HL-60/S4 (cell line): ENCODE data around the gene RAD18.

Source experiments
- in situ Hi-C: fragments of 300-500 bp; cut with MboI; formaldehyde crosslinking; loops from 2 replicates; pipeline ENCODE4 v1.14.3; 2022; ENCODE audit warnings: low sequenced_read_pairs

The RAD18 gene

DNA sequence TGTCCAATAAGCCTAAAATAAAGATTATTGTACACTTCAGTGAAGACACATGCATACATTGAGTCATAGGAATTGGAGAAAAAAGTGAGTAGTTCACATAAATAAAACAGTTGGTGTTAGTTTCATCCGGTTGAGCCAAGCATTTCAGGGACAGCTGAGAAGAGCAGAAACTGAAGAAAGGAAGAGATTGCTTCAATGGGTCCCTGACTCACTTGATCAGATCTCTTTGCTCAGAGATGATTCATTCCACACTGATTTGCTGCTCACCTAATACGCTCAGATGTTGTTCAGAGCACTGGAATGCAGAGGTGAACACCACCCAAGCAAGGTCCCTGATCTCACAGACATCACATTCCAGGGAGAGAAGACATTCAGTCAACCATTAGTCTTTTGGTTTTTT is 93.7 kb downstream of the RAD18 start:
- in situ Hi-C loops: no loop called here

DNA sequence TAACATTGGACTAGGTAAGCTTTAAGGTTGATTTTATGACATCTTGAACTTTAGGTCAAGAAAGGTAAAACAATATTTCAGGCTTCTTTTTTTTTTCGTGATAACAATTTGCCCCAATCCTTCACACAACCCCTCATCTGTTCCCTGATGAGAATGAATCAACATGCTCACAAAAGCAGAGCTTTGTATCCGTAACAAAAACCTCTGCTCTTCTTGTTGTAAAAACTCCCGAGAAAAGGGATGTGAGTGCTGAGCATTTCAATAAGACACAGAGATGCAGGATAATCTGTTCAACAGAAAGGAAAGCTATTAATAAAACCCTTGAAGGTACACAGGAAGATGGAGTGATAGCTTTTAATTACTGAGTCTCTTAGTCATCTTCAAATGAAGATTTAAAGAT is 94.3 kb downstream of the RAD18 start:
- in situ Hi-C loops: no loop called here

DNA sequence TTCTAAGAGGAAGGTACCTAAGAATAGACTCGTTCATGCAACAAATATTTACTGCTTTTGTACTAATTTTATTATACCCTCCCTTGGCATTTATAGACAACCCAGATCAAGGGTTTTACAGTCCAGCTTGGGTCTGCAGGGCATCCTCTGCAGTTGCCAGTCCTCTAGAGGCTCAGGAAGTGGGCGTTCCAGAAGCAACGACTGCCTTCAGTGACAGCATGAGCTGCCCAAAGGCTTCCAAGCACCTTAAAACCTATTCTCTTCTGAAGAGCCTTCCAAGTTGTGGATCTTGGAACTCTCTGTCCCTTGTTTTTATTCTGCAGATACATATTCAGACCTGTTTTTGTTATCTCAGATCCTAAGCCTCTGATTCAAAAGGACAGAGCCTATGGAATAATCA is 95.6 kb downstream of the RAD18 start:
- in situ Hi-C loops: no loop called here

DNA sequence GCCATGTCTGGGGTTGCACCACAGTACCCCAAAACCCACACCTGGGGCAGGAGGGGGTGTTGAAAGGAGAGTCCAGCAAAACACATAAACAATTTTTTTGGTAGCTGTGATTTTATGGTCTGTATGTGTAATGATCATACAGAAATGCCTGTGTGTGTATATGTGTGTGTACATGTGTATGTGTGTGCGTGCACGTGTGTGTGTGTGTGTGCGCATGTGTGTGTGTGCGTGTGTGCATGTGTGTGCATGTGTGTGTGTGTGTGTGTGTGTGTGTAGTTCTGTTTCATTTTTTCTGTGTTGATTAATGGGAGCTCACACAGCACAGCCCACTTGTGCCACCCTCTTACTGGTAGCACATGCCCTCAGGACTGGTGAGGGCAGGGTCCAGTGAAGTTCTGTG is 97.6 kb downstream of the RAD18 start:
- in situ Hi-C loops: no loop called here

DNA sequence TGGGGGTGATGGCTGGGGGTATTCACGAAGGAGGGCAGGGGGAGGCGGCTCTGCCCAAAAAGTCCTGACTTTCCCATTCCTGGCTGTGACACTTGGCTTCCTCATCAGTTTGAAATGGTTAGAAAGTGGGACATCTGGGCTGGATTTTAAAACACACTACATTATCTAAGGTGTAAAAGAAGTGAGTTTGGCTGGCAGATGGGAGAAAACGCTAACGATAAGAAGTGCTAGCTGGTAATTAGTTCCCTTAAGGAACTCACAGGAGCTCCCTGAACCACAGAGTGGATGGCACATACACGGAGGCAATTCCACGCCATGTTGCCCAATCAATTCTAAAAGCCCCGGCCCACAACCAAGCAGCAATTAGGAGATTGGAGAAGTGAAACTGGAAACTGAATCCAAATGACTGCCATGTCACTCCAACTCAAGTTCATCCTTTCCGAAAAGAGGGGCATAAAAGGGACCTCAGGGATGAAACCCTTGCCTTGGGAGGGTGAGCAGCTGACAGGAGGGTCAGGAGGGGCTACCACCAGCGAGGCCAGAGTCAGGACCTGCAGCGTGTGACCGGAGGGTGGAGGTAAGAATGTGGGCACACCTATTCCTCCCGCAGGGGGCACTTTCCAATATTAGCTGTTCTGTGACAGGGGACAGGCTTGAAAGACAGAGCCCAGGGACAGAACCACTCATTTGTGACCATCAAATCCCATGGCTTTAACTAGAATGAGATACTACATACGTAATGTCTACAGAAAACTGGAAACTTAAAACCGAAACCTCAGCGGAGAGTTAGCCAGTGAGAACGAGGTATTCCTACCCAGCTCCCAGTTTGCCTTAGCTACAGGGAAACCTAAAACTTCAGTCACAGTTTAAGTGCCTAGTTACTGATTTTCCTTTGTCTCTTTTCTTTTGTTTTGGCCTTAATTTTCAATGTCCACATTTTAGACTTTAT is 98.6 kb downstream of the RAD18 start:
- in situ Hi-C loops: no loop called here

DNA sequence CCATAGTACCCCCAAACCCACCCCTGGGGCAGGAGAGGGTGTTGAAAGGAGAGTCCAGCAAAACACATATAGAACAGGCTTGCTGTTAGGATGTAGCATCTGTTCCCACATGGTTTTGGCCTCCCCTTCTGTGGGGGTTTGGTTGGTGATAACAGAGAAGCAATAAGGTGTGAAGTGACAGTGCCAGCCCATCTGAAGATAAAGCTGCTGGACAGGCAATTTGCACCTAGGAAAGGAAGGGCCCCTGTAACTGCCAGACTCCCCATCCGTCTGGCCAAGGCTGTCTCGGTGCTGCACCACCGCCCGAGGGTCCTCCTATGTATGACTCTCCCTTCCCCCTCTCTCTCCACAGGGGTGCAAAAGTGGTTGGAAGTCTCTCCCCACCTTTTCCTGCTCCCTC is 99.4 kb downstream of the RAD18 start:
- in situ Hi-C loops: no loop called here

DNA sequence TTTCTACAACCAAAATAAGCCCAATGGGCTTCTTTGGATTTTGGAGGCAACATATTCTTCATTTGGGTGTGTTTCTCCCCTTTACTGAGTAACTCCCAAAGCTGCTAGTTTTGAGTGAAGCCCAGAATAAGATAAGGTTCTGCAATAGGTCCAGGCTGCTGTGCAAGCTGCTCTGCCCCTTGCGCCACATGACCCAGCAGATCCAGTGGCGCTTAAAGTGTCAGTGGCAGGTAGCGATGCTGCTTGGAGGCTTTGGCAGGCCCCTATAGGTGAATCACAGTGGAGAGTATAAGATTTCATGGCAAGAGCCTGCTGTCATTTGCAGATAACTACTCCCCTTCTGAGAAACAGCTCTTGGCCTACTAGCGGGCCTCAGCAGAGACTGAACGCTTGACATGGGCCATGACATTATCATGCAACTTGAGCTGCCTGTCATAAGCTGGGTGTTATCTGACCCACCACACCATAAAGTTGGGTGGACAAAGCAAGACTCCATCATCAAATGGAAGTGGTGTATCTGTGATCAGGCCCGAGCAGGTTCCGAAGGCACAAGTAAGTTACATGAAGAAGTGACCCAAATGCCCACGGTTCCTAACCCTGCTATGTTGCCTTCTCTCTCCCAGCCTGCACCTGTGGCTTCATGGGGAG is 105.4 kb downstream of the RAD18 start:
- in situ Hi-C loops: no loop called here

DNA sequence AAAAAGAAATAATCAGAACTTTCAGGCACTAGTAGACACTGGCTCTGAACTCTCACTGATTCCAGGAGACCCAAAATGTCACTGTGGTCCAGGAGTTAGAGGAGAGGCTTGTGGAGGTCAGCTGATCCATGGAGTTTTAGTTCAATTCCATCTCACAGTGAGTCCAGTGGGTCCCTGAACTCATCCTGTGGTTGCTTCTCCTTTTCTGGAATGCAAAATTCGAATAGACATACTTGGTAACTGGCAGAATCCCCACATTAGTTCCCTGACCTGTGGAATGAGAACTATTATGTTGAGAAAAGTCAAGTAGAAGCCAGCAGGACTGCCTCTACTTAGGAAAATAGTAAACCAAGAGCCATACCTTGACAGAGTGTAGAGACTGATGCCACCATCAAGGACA is 106.6 kb downstream of the RAD18 start:
- in situ Hi-C loops: no loop called here

DNA sequence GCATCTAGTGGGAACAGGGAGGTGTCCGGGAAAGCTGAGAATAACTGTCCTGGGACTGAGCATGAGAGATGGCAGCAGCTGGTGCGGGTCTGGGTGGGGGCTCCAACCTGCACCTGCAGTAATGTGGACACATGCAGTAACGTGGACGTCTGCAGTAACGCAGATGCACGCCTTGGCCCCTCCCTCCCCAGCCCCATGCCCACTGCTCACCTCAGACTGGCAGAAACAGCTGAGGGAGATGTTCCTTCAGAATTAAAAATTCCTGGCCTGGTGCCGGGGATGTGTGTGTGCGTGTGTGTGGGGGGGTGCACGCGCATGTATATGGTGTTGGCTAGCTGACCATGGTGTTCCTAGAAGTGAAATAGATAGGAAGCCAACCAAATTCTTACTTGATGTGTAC is 107.2 kb downstream of the RAD18 start:
- in situ Hi-C loops: no loop called here

DNA sequence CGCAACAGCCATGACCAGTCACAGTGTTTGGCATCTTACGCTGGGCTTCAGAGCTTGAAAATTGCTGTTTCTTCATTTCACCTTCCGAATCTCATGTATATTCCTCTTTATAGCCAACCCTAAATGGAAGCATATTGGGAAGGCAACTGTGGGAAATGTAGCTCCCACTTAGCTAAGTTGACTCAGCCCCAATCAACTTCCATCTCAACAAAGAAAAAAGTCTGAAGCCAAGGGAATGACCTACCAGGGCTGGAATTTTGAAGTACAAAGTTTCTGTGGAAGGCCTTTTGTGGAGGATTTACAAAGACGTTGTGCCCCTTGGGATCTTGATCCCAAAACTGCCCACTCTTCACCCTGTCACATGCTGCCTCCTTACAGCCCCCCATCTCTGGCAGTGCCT is 108.6 kb downstream of the RAD18 start:
- in situ Hi-C loops: no loop called here

DNA sequence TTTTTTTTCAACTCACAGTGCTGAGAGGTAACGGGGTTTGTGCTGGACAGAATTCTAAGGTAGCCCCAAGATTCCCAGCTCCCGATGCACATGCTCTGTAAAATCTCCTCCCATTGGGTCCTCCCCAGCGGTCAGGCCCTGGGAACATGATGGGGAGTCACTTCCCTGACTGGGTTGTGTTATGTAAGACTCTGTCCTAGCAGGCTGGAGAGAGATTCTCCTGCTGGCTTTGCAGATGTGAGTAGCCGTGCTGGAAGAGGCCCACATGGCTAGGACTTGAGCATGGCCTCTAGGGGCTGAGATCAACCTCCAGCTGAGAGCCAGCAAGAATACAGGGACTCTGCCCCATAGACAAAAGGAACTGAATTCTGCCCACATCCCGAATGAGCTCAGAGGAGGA is 110.2 kb downstream of the RAD18 start:
- in situ Hi-C loops: no loop called here

DNA sequence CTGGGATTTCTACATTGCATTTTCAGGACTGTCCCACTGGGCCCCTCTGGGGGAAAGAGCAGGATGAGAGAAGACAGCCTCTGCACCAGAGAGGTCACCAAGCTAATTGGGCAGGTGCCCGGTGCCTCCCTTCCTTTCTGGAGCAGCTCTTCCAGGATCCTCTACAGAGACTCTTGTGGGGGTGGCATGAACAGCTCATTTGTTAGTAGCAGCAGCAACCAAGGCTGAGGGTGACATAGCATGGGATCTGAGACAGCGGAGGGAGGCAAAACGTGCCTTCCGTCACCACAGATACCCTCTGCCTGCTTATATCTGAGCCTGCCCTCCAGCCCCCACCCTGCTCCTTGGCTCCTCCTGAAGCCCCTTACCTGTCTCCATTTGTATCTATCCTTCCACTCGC is 110.8 kb downstream of the RAD18 start:
- in situ Hi-C loops: no loop called here

DNA sequence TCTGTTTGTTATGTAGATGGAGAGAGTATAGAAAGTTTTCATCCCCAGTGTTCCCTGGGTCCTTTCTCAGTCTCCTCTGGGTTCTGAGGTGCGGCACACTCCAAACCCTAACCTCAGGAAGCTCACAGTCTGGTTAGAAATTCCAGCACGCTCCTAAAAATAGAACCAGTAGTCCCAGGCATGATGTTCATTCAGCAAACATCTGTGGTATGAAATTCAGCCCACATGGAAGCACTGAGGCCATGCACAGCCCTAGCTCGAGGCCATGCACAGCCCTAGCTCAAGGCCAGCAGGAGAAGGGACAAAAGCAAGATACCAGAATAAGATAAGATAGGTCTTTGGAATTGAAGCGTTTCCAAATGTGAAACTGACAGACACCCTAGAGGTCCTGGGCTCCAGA is 111.6 kb downstream of the RAD18 start:
- in situ Hi-C loops: no loop called here

DNA sequence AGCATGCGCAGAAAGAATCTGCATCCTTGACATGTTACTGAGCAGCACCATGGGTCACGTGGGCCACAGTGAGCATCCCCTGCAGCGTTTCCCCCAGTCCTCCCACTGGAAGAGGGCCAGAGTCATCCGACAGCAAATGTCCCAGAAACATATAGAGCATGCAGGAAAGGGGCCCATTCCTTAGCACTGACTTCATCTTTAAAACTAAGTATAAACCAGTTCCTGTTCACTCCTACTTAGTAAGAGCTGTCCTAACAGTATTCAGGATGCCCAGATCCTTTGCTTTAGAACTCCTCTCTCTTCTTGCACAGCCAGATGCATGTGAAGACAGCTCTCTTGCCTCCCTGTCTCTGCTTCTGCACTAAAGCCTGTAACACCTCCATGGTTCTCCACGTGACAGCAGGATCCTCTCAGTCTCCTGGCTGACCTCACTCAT is 114.6 kb downstream of the RAD18 start:
- in situ Hi-C loops: no loop called here

DNA sequence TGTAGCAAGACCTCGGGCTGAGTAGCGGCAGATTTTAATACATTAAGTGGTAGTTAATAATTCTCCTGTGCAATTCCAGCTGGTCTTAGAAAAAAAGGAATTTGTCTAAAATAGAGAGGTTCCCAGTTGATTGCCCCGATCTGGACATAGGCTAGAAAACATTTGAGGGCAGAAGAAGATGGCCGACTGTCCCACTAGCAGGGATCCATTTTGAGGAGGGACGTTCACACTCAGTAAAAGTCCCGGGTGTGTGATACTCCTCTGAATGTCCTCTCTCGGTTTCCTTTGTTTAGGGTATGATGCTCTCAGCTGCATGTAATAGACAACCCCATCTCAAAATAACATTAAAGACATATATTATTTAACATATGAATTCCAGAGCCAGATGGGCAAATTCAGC is 116.0 kb downstream of the RAD18 start:
- in situ Hi-C loops: no loop called here

DNA sequence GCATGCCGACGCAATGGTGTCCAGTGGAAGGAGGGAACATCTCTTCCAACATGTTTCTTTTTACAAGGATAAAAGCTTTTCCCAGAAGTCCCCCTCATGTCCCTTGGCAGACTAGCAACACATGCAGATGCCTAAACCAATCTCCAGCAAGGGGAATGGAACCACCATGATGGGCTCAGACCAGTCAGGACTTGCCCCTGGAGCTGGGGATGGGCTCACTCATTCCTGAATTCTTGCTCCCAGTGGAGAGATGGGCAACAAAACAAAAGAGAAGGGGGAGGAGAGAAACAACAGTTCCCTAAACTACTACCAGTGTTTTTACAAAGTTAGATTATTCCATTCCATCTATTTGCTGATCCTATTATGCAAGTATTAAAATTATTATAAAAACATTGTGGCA is 117.1 kb downstream of the RAD18 start:
- in situ Hi-C loops: no loop called here

DNA sequence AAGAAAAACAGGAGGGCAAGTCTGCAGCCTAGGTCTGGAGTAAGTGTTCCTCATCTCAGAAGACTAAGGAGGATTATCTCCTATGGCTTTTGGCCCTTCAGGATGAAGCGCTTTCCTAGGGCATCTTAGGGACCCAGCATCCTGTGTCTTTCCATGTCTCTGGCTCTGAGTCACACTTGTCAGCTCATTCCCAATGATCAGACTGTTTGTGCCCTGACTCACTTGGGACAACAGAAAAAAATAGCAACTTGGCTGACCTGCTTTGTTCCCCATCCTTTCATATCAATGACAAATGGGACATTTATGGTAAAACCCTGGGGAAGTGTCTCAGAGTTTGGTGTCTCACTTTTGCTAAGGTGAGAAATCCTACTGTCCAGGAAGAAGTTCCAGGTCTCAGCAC is 117.6 kb downstream of the RAD18 start:
- in situ Hi-C loops: no loop called here

DNA sequence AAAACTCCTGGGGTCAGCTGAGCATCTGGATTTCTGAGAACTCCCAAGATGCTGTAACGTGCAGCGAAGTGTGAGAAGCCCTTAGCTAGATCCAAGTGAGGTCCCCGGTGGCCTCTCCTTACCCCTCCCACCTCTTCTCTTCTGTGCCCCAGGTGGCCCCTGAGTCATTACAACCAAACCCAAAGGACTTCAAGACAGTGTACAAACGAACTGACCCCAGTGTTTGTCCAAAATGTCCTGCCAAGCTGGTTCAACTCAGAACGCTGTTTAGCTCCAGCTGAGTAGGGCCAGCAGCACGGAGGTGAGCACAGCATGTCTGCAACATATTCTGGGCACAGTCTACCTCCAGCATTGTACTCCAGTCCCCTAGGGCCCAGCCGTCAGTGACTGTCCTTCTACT is 119.9 kb downstream of the RAD18 start:
- in situ Hi-C loops: no loop called here

DNA sequence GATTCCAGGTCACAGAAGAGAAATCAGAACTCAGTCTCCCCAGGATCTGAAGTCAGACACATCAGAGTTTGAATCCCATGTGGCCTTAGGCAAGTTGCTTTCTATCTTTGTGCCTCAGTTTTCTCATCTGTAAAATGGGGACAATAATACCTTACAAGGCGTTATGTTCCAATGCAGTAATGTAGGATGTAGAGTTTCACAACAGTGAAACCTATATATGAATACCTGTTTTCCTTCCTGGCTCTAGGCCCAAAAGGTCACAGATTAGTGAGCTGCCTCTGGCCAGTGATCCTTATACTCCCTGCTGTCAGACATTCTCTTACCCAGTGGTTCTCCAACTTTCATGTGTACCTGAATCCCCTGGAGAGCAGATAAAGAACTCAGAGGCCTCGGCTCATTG is 121.0 kb downstream of the RAD18 start:
- in situ Hi-C loops: no loop called here

DNA sequence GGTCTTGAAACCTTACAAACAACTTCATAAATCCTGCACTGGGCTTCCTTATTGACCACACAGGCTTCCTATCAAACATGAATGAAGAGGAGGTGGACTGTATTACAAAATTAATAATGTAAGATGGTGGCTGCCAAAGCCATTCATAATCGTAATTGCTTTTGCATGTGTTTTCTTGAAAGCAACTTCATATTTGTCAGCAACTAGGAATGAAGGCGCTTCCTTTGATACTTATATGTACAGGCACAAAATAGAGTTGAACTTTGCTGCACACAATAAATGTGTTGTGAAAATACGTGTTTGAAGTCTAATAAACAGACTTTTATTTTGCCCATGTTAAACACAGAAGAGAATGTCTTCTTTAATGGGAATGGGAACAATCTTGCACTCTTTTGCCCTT is 121.8 kb downstream of the RAD18 start:
- in situ Hi-C loops: no loop called here

DNA sequence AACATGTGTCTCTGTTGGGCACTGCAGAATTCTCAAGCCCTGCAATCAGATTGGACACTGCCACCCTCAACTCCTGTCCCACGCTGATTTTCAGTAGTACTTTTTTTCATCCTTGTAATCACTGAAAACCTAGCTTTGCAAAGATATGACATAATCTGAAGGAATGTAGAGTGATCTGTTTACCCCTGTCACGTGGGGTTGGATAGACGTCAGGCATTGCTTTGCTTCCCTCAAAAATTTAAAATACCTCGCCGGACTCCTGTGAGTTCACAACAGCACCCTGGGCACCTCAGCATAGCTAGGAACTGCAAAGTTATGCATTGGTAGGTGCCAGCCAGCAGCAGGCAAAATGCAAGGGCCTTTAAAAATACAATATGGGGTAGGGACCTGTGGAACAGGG is 122.7 kb downstream of the RAD18 start:
- in situ Hi-C loops: no loop called here

DNA sequence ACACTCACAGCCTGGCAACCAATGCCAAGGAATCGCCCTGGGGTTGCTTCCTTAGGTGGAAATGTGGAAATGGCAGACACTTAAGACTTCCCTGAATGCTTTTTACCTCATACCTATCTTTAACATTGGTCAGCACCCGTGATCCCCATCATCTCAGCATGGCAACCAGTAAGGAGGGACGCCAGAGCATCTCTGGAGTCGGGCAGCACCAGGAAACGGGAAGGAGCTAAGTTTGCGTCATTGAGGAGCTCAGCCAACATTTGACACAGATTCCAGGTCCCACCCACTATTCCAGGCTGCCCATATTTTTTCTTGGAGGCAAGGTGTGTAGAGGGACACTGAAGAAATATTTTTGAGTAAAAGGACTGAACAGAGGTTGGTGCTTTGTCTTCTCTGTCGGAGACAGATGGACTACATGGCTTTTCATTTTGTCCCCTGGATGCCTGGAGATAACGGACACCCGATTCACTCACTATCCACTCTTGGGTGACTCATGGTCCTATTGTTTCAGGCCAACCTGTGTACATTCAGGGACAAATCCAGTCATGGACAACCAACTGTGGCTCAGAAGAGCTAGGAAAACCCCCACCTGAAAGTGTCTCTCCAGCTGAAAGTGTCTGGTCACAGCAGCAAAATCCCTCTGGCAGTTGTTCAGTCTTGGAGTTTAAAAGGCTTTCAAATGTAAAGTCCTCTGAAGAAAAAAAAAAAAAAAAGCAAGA is 123.5 kb downstream of the RAD18 start:
- in situ Hi-C loops: no loop called here
